ENCODE results near the gene ZNF562.

Gene ZNF562

DNA sequence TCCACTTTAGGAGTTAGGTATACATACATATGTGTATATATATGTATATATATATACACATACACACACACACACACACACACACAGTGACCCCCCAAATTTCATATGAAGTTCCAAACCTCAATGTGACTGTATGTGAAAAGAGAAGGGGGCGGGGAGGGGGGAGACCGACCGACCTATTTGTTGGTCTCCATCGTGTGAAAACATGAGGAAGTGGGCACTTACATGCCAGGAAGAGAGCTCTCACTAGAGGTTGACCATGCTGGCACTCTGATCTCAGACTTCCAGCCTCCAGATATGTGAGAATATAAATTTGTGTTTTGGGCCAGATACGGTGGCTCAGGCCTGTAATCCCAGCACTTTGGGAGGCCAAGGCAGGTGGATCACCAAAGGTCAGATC, 24.6 kb downstream of the ZNF562 start:
- Histone ChIP-seq H3K4me3 (ENCODE audit: insufficient read depth, low read depth, low read length) (no peak overlapping the region), H3K27me3 (ENCODE audit: control insufficient read depth, insufficient read depth, low read length, poor library complexity, severe bottlenecking) (no peaks in the 10 kb centered on the region), H3K27ac (ENCODE audit: insufficient read depth, low read depth, low read length, poor library complexity, severe bottlenecking) (no peak overlapping the region), H3K36me3 (ENCODE audit: control insufficient read depth, insufficient read depth, low read length) (peaks cover 58% of the 10 kb centered on the region), H3K4me1 (ENCODE audit: control insufficient read depth, insufficient read depth, low read length) (no peaks in the 10 kb centered on the region), H3K9me3 (ENCODE audit: control insufficient read depth, low read length) (no peaks in the 10 kb centered on the region)
- WGBS, 2 experiments: 91 to 96% methylated on average over 5 of the region's 5 CpGs

DNA sequence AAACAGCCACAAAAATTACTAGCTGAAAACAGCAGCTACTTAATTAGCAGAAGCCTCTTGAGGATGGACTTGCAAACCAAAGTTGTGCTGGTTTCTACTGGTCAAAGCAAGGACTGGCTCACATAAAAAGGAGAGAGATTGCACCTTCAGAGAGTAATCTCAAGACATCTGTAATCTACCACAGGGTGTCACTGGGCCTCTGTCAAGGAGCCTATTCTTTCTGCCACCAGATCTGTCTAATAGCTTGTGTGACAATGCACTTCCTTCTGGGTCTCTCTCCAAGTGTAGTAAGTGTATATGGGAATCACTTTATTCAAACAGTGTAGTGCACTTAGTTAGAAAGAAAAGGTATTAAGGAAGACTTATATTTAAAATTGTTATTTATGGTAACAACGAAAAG, 29.4 kb downstream of the ZNF562 start:
- no CpG with 5 or more reads among the region's 1 CpG for WGBS, 2 experiments

DNA sequence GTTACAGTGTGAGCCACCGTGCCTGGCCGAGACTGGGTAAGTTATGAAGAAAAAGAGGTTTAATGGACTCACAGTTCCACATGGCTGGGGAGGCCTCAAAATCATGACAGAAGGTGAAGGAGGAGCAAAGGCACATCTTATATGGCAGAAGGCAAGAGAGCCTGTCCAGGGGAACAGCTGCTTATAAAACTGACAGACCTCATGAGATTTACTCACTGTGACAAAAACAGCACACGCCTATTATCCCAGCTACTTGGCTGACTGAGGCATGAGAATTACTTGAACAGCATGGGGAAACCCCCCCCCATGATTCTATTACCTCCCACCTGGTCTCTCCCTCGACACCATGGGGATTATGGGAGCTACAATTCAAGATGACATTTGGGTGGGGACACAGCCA, 30.4 kb downstream of the ZNF562 start:
- 89 to 90% methylated on average over 4 of the region's 4 CpGs for WGBS, 2 experiments
- H3K9me3 ChIP-seq (ENCODE audit: control insufficient read depth, low read length): no peaks in the 10 kb centered on the region
- no peak overlapping the region for H3K4me3 ChIP-seq (ENCODE audit: insufficient read depth, low read depth, low read length)
- H3K36me3 ChIP-seq (ENCODE audit: control insufficient read depth, insufficient read depth, low read length): peaks cover 18% of the 10 kb centered on the region
- no peaks in the 10 kb centered on the region for H3K27me3 ChIP-seq (ENCODE audit: control insufficient read depth, insufficient read depth, low read length, poor library complexity, severe bottlenecking)
- H3K4me1 ChIP-seq (ENCODE audit: control insufficient read depth, insufficient read depth, low read length): no peaks in the 10 kb centered on the region
- no peak overlapping the region for H3K27ac ChIP-seq (ENCODE audit: insufficient read depth, low read depth, low read length, poor library complexity, severe bottlenecking)

More for the DNA sequence above, 29.4 kb downstream of the ZNF562 start:
- Histone ChIP-seq H3K9me3 (ENCODE audit: control insufficient read depth, low read length) (no peaks in the 10 kb centered on the region), H3K4me3 (ENCODE audit: insufficient read depth, low read depth, low read length) (no peak overlapping the region), H3K27me3 (ENCODE audit: control insufficient read depth, insufficient read depth, low read length, poor library complexity, severe bottlenecking) (no peaks in the 10 kb centered on the region), H3K27ac (ENCODE audit: insufficient read depth, low read depth, low read length, poor library complexity, severe bottlenecking) (no peak overlapping the region), H3K4me1 (ENCODE audit: control insufficient read depth, insufficient read depth, low read length) (no peaks in the 10 kb centered on the region), H3K36me3 (ENCODE audit: control insufficient read depth, insufficient read depth, low read length) (peaks cover 18% of the 10 kb centered on the region)

DNA sequence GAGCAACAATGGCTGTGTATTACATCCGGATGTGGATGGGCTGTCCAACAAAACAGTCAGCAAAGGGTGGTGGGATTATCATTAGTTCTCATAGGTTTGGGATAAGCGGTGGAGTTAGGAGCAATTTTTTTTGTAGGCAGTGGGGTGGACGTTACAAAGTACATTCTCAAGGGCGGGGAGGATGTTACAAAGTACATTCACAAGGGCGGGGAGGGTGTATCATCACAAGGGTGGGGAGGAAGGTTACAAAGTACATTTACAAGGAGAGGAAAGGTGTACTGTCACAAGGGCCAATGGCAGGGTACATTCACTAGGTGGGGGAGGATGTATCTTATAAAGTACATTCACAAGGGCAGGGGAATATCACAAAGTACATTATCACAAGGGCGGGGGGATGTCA, 33.1 kb downstream of the ZNF562 start:
- Histone ChIP-seq H3K4me1 (ENCODE audit: control insufficient read depth, insufficient read depth, low read length) (no peaks in the 10 kb centered on the region), H3K9me3 (ENCODE audit: control insufficient read depth, low read length) (no peaks in the 10 kb centered on the region), H3K4me3 (ENCODE audit: insufficient read depth, low read depth, low read length) (no peak overlapping the region), H3K27ac (ENCODE audit: insufficient read depth, low read depth, low read length, poor library complexity, severe bottlenecking) (no peak overlapping the region), H3K27me3 (ENCODE audit: control insufficient read depth, insufficient read depth, low read length, poor library complexity, severe bottlenecking) (no peaks in the 10 kb centered on the region), H3K36me3 (ENCODE audit: control insufficient read depth, insufficient read depth, low read length) (peaks cover 7% of the 10 kb centered on the region)
- WGBS, 2 experiments: 95 to 96% methylated on average over 6 of the region's 6 CpGs

DNA sequence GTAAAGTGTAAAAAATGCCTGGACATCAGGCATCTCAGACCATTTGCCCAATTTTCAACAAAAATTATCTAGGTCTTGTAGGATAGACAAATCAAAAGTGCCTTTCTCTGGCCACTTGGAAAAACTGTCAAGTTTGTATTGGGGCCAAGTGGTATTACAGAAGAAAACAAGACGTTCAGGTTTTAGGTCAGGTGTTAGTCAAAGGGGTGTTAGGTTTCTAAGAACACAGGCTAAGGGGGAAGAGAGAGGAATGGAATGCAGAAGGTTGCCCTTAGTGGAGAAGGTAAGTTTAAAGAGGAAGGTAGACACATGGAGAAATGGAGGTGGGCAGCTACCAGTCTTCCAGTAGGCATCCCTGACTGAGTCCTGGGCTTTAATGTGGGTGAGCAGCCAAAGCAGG, 33.9 kb downstream of the ZNF562 start:
- H3K36me3 ChIP-seq (ENCODE audit: control insufficient read depth, insufficient read depth, low read length): peaks cover 7% of the 10 kb centered on the region
- H3K4me1 ChIP-seq (ENCODE audit: control insufficient read depth, insufficient read depth, low read length): no peaks in the 10 kb centered on the region
- 93% methylated on average over 1 of the region's 1 CpG for WGBS, 2 experiments
- H3K27ac ChIP-seq (ENCODE audit: insufficient read depth, low read depth, low read length, poor library complexity, severe bottlenecking): no peak overlapping the region
- H3K27me3 ChIP-seq (ENCODE audit: control insufficient read depth, insufficient read depth, low read length, poor library complexity, severe bottlenecking): no peaks in the 10 kb centered on the region
- H3K9me3 ChIP-seq (ENCODE audit: control insufficient read depth, low read length): no peaks in the 10 kb centered on the region
- no peak overlapping the region for H3K4me3 ChIP-seq (ENCODE audit: insufficient read depth, low read depth, low read length)

DNA sequence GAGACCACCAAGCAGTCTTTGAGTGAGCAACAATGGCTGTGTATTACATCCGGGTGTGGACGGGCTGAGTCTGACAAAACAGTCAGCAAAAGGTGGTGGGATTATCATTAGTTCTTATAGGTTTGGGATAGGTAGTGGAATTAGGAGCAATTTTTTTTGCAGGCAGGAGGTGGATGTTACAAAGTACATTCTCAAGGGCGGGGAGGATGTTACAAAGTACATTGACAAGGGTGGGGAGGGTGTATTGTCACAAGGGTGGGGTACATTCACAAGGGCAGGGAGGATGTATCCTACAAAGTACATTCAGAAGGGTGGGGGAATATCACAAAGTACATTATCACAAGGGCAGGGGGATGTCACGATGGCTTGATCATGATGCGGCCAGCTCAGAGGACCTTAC, 38.9 kb downstream of the ZNF562 start:
- Histone ChIP-seq H3K27me3 (ENCODE audit: control insufficient read depth, insufficient read depth, low read length, poor library complexity, severe bottlenecking) (no peaks in the 10 kb centered on the region), H3K9me3 (ENCODE audit: control insufficient read depth, low read length) (no peaks in the 10 kb centered on the region), H3K27ac (ENCODE audit: insufficient read depth, low read depth, low read length, poor library complexity, severe bottlenecking) (no peak overlapping the region), H3K4me1 (ENCODE audit: control insufficient read depth, insufficient read depth, low read length) (no peaks in the 10 kb centered on the region), H3K36me3 (ENCODE audit: control insufficient read depth, insufficient read depth, low read length) (peaks cover 9% of the 10 kb centered on the region), H3K4me3 (ENCODE audit: insufficient read depth, low read depth, low read length) (no peak overlapping the region)
- WGBS, 2 experiments: 95 to 100% methylated on average over 5 of the region's 5 CpGs

DNA sequence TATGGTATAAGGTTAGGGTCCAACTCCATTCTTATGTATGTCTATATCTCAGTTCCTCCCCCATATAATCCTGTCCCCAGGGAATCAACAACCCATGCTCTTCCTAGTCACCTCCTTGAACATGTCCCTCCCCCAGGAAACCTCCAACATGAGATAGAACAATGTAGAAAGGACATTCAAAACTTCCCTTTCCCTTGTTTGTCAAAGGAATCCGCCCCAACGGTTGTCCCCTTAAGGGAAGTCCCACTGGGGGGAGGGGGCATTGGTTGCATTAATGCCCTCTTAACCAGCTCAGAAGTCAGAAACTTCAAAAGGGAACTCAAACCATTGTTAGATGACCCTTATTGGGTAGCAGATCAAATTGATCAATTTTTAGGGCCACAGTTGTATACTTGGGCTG, 47.0 kb downstream of the ZNF562 start:
- no peaks in the 10 kb centered on the region for H3K27me3 ChIP-seq (ENCODE audit: control insufficient read depth, insufficient read depth, low read length, poor library complexity, severe bottlenecking)
- 89 to 92% methylated on average over 2 of the region's 2 CpGs for WGBS, 2 experiments
- no peak overlapping the region for H3K27ac ChIP-seq (ENCODE audit: insufficient read depth, low read depth, low read length, poor library complexity, severe bottlenecking)
- H3K9me3 ChIP-seq (ENCODE audit: control insufficient read depth, low read length): no peaks in the 10 kb centered on the region
- no peak overlapping the region for H3K4me3 ChIP-seq (ENCODE audit: insufficient read depth, low read depth, low read length)
- no peaks in the 10 kb centered on the region for H3K4me1 ChIP-seq (ENCODE audit: control insufficient read depth, insufficient read depth, low read length)
- peaks cover 5% of the 10 kb centered on the region for H3K36me3 ChIP-seq (ENCODE audit: control insufficient read depth, insufficient read depth, low read length)

DNA sequence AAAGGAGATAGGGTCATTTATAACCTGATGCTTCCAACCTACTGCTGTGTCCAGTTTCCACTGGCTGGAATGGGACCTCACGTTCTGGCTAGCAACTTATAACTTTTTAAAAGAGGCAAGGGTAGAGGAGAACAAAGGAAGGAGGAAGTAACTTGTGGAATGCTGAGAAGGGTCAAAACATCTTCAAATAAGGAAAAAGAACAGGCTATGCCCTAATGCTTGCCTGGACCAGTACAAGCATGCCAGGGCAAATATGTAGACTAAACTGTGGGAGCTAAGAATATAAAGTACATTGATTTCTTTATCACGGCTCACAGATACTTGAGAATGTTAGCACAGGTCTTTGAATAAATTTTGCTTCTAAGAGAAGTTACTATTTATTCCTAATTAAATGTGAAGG, 52.4 kb downstream of the ZNF562 start:
- Histone ChIP-seq H3K27ac (ENCODE audit: insufficient read depth, low read depth, low read length, poor library complexity, severe bottlenecking) (no peak overlapping the region), H3K27me3 (ENCODE audit: control insufficient read depth, insufficient read depth, low read length, poor library complexity, severe bottlenecking) (no peaks in the 10 kb centered on the region), H3K36me3 (ENCODE audit: control insufficient read depth, insufficient read depth, low read length) (peaks cover 13% of the 10 kb centered on the region), H3K4me1 (ENCODE audit: control insufficient read depth, insufficient read depth, low read length) (peaks cover 5% of the 10 kb centered on the region), H3K4me3 (ENCODE audit: insufficient read depth, low read depth, low read length) (no peak overlapping the region), H3K9me3 (ENCODE audit: control insufficient read depth, low read length) (no peaks in the 10 kb centered on the region)
- WGBS, 2 experiments: 91 to 95% methylated on average over 2 of the region's 2 CpGs

DNA sequence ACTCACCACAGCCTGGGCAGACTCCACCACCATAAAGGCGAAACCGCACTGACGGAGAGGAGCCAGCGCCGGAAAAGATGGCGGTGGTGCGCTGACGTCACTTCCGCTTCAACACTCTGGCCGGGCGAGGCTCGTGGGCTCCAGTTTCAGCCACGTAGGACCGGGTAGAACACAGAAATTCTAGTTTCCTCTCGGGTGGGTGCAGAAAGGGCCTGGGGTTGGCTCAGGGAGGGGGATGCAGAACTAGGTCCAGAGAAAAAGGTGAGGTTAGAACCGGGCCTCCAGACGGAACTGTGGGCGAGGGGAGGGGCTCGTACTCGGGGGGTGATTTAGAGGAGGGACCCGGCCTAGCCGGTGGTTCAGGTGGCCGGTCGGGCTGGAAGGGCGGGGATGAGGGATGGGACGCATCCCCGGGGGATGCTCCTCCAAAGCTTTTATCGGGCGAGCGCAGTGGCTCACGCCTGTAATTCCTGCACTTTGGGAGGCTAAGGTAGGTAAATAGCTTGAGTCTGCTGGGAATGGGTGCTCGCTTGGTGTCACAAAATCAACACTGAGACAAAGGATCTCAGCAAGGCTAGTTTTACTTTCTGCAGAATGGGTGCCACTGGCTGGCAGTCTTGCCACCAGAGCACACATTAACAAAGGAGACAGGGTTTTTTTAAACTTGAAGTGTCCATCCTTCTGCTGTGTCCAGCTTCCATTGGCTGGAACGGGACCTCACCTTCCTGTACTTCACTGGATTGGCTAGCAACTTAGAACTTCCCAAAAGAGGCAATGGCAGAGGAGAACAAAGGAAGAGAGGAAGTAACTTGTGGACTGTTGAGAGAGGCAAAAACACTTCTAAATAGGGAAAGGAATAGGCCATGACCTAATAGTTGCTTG, 53.5 kb downstream of the ZNF562 start, which contains the start of gene ZNF561:
ZNF561 (minus strand) TSS at position 77 of the 882 bp plus-strand sequence. CDS start 1,776 bp downstream, outside the sequence.
- peak within 1 kb of the TSS; percentile 67 for H3K4me3 ChIP-seq (ENCODE audit: insufficient read depth, low read depth, low read length)
- H3K36me3 ChIP-seq (ENCODE audit: control insufficient read depth, insufficient read depth, low read length): peaks cover 20% of the 10 kb centered on the region
- peak within 1 kb of the TSS; percentile 97 for H3K27ac ChIP-seq (ENCODE audit: insufficient read depth, low read depth, low read length, poor library complexity, severe bottlenecking)
- H3K9me3 ChIP-seq (ENCODE audit: control insufficient read depth, low read length): no peaks in the 10 kb centered on the region
- peaks cover 5% of the 10 kb centered on the region for H3K4me1 ChIP-seq (ENCODE audit: control insufficient read depth, insufficient read depth, low read length)
- no peaks in the 10 kb centered on the region for H3K27me3 ChIP-seq (ENCODE audit: control insufficient read depth, insufficient read depth, low read length, poor library complexity, severe bottlenecking)
- WGBS, 2 experiments: 4 to 8% methylated on average over 33 of the region's 33 CpGs

DNA sequence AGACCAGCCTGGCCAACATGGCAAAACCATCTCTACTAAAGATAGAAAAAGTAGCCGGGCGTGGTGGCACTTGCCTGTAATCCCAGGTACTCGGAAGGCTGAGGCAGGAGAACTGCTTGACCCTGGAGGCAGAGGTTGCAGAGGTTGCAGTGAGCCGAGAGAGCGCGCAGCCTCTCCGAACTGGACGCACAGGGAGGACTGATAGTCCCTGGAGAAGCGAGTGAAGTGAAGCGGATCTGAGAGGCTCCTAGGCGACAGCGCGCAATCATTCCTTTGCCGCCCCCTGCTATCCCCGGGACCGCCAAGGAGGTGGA, 54.1 kb downstream of the ZNF562 start:
- H3K27ac ChIP-seq (ENCODE audit: insufficient read depth, low read depth, low read length, poor library complexity, severe bottlenecking): peak overlapping the region; percentile 97
- peaks cover 25% of the 10 kb centered on the region for H3K36me3 ChIP-seq (ENCODE audit: control insufficient read depth, insufficient read depth, low read length)
- peak overlapping the region; percentile 67 for H3K4me3 ChIP-seq (ENCODE audit: insufficient read depth, low read depth, low read length)
- no peaks in the 10 kb centered on the region for H3K27me3 ChIP-seq (ENCODE audit: control insufficient read depth, insufficient read depth, low read length, poor library complexity, severe bottlenecking)
- H3K9me3 ChIP-seq (ENCODE audit: control insufficient read depth, low read length): no peaks in the 10 kb centered on the region
- peaks cover 5% of the 10 kb centered on the region for H3K4me1 ChIP-seq (ENCODE audit: control insufficient read depth, insufficient read depth, low read length)
- WGBS, 2 experiments: 1 to 3% methylated on average over 16 of the region's 16 CpGs

Measured in ectodermal cell (in vitro differentiated cells).